Measurements from ENCODE around the gene CNTN1. TPM values are rescaled to one million over a fixed set of nuclear protein-coding genes. Genes with fewer than 3 reads are reported as not detected.

Gene CNTN1
- total RNA-seq, 3 donors from 2014 or later (not counting 1 experiment from before 2014, with no cell fraction given): not detected

- no peaks in the 10 kb centered on the region for H3K27me3 ChIP-seq (ENCODE audit: control insufficient read depth, insufficient read depth, low read length)
- DNase-seq: no peak
- intact Hi-C loops (cut with micrococcal nuclease): no loop called here
- H3K4me1 Mint-ChIP-seq: no peaks in the 10 kb centered on the region
- H3K4me1 ChIP-seq (ENCODE audit: control insufficient read depth, insufficient read depth, low read length): no peaks in the 10 kb centered on the region
- ATAC-seq: no peak
- H3K36me3 ChIP-seq (ENCODE audit: control insufficient read depth, insufficient read depth, low read length): no peaks in the 10 kb centered on the region
- H3K4me3 Mint-ChIP-seq: no peak overlapping the region
- no peak overlapping the region for H3K4me3 ChIP-seq (ENCODE audit: low read length)
- H3K9me3 Mint-ChIP-seq: peaks cover 22 to 35% of the 10 kb centered on the region in 2 donors
- no peak for TF ChIP-seq CTCF (IDR thresholded peaks at IDR 0.05)
- no peaks in the 10 kb centered on the region for H3K9me3 ChIP-seq (ENCODE audit: control insufficient read depth, insufficient read depth, low read length)
- no peak overlapping the region for H3K27ac Mint-ChIP-seq
- no peaks in the 10 kb centered on the region for H3K27me3 Mint-ChIP-seq (ENCODE audit: low read depth in 2 of 2)
- H3K27ac ChIP-seq (ENCODE audit: low read length): no peak overlapping the region
- H3K36me3 Mint-ChIP-seq: no peaks in the 10 kb centered on the region
Observed at GRCh38 chr12:40745386-40745785, 53.1 kb downstream of the CNTN1 start.

DNA sequence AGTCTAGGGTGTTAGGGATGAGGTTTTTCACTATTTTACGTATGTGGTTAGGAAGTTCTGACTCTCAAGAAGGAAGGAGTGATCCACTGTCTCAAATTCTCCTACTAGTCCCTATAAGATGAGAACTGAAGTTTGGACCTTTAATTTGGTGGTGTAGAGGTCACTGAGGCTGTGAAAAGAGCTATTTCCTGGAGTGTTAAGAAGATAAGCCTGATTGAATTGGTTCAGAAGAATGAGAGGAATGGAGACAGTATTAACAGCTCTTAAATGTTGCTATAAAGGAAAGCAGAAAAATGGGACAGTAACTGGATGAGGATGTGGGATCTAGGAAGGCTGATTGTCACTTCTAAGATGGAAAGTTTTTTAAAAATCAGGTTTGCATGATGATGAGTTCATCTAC lies 57.6 kb downstream of the CNTN1 start:
- Histone ChIP-seq H3K4me1 (ENCODE audit: control insufficient read depth, insufficient read depth, low read length) (no peaks in the 10 kb centered on the region), H3K27ac (ENCODE audit: low read length) (no peak overlapping the region), H3K4me3 (ENCODE audit: low read length) (no peak overlapping the region), H3K9me3 (ENCODE audit: control insufficient read depth, insufficient read depth, low read length) (no peaks in the 10 kb centered on the region), H3K36me3 (ENCODE audit: control insufficient read depth, insufficient read depth, low read length) (no peaks in the 10 kb centered on the region), H3K27me3 (ENCODE audit: control insufficient read depth, insufficient read depth, low read length) (no peaks in the 10 kb centered on the region)
- H3K4me3 Mint-ChIP-seq: no peak overlapping the region
- DNase-seq (no peak), ATAC-seq (no peak)
- no peak overlapping the region for H3K27ac Mint-ChIP-seq
- 83% methylated on average over 1 of the region's 1 CpG for WGBS (ENCODE audit: insufficient coverage)
- intact Hi-C loops (cut with micrococcal nuclease): no loop called here
- H3K9me3 Mint-ChIP-seq: peaks cover 17% of the 10 kb centered on the region in 2 donors
- H3K4me1 Mint-ChIP-seq: no peaks in the 10 kb centered on the region
- no peaks in the 10 kb centered on the region for H3K36me3 Mint-ChIP-seq
- TF ChIP-seq CTCF (IDR thresholded peaks at IDR 0.05): no peak
- H3K27me3 Mint-ChIP-seq (ENCODE audit: low read depth in 2 of 2): no peaks in the 10 kb centered on the region

DNA sequence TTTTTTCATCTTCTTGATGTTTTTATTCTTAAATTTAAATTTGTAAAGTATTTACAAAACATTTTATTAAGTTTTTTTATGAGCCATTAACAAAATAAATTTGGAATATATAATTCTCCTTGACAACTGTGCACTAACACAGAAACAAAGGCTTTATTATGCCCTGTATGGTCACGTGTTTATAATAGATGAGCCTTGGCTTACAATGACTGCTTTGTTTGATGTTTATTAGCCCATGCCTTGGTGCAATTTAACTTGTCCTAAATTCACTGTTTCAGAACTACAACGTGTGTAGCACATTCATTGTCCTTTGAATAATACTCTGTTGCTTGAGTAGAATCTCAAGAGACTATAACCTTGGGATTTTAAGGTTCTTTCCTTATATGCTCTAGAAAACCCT lies 59.8 kb downstream of the CNTN1 start:
- TF ChIP-seq CTCF (IDR thresholded peaks at IDR 0.05): no peak
- no peak overlapping the region for H3K4me3 ChIP-seq (ENCODE audit: low read length)
- WGBS (ENCODE audit: insufficient coverage): 80% methylated on average over 2 of the region's 2 CpGs
- no peaks in the 10 kb centered on the region for H3K9me3 ChIP-seq (ENCODE audit: control insufficient read depth, insufficient read depth, low read length)
- no peaks in the 10 kb centered on the region for H3K27me3 ChIP-seq (ENCODE audit: control insufficient read depth, insufficient read depth, low read length)
- intact Hi-C loops (cut with micrococcal nuclease): no loop called here
- no peak overlapping the region for H3K27ac Mint-ChIP-seq
- H3K4me1 ChIP-seq (ENCODE audit: control insufficient read depth, insufficient read depth, low read length): no peaks in the 10 kb centered on the region
- no peaks in the 10 kb centered on the region for H3K4me1 Mint-ChIP-seq
- H3K36me3 ChIP-seq (ENCODE audit: control insufficient read depth, insufficient read depth, low read length): no peaks in the 10 kb centered on the region
- H3K4me3 Mint-ChIP-seq: no peak overlapping the region
- peaks cover 24 to 27% of the 10 kb centered on the region in 2 donors for H3K9me3 Mint-ChIP-seq
- H3K27ac ChIP-seq (ENCODE audit: low read length): no peak overlapping the region
- no peak for DNase-seq
- no peaks in the 10 kb centered on the region for H3K27me3 Mint-ChIP-seq (ENCODE audit: low read depth in 2 of 2)
- ATAC-seq: no peak
- H3K36me3 Mint-ChIP-seq: no peaks in the 10 kb centered on the region

DNA sequence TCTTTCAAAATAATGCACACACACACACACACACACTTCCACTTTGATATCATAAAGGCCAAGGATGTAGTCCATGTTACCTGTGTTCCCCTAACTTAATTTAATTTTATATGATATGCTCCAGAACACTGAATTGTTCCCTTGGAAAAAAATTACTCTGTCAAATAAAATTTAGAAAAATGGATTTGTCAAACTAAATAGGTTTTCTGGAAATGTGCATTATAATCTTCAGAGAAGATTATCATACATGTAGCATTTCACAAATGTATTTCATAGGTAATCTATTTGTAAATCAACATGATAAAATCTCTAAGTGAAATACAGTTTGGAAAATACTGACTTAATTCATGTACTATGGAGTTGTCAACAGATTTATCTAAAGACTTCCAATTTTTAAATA lies 68.6 kb downstream of the CNTN1 start:
- no peak overlapping the region for H3K27ac Mint-ChIP-seq
- intact Hi-C loops (cut with micrococcal nuclease): no loop called here
- ATAC-seq: no peak
- no peak for TF ChIP-seq CTCF (IDR thresholded peaks at IDR 0.05)
- no peaks in the 10 kb centered on the region for H3K27me3 ChIP-seq (ENCODE audit: control insufficient read depth, insufficient read depth, low read length)
- no peaks in the 10 kb centered on the region for H3K36me3 ChIP-seq (ENCODE audit: control insufficient read depth, insufficient read depth, low read length)
- no peaks in the 10 kb centered on the region for H3K4me1 ChIP-seq (ENCODE audit: control insufficient read depth, insufficient read depth, low read length)
- peaks cover 14 to 15% of the 10 kb centered on the region in 2 donors for H3K9me3 Mint-ChIP-seq
- no peaks in the 10 kb centered on the region for H3K36me3 Mint-ChIP-seq
- no peaks in the 10 kb centered on the region for H3K9me3 ChIP-seq (ENCODE audit: control insufficient read depth, insufficient read depth, low read length)
- DNase-seq: no peak
- no peaks in the 10 kb centered on the region for H3K27me3 Mint-ChIP-seq (ENCODE audit: low read depth in 2 of 2)
- no peaks in the 10 kb centered on the region for H3K4me1 Mint-ChIP-seq
- no peak overlapping the region for H3K4me3 Mint-ChIP-seq
- H3K4me3 ChIP-seq (ENCODE audit: low read length): no peak overlapping the region
- H3K27ac ChIP-seq (ENCODE audit: low read length): no peak overlapping the region
